H1 (cell line): ENCODE data around the gene POPDC3.

ENCODE experiments used
- JUN ChIP-seq: IDR thresholded peaks from 2 replicates; pipeline ENCODE4 v1.6.1; 2011; ENCODE audit warnings: low read depth, mild to moderate bottlenecking, improper control_type of control experiment, low read length
- POLR2AphosphoS5 ChIP-seq: IDR thresholded peaks from 2 replicates; pipeline ENCODE4 v1.6.1; 2011; ENCODE audit warnings: low read depth, low read length
- SIN3A ChIP-seq, 2 experiments: IDR thresholded peaks in 1 of 2; conservative IDR thresholded peaks in 1 of 2; 2 replicates each; pipeline ENCODE4 v1.6.1; 2011 to 2012; ENCODE audit warnings: low read length in 2 of 2, improper control_type of control experiment in 1 of 2, low read depth in 1 of 2, mild to moderate bottlenecking in 1 of 2
- TF ChIP-seq, protein P1 (sequence below), 3 experiments: IDR thresholded peaks; 1 replicate in 2 of 3; 2 replicates in 1 of 3; pipeline versions ENCODE4 v1.5.1 to v1.6.1; 2011; ENCODE audit warnings: low read length in 3 of 3, mild to moderate bottlenecking in 3 of 3, inconsistent platforms in 2 of 3, low read depth in 1 of 3, moderate library complexity in 1 of 3; ENCODE audit not compliant: insufficient read depth in 1 of 3; ENCODE audit errors: control extremely low read depth in 1 of 3

DNA sequence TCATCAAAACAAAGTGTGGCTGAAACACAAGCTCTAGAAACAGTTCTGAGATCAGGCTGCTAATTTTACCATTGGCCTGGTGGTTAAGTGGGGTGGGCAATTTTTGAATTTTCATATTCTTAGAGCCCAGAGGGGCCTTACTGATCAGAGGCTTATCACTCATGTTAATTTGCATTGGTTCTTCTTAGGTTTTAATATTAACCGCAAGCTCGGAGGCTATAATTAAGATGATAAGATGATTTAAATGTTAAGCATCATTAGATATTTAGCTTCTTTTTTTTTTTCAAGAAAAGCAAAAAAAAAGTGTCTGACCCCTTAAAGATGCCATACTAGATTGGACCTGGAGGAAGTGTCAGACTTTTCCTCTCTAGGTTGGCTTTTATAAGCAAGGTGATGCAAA is 8.4 kb upstream of the POPDC3 start:
- TF ChIP-seq, protein P1, sequence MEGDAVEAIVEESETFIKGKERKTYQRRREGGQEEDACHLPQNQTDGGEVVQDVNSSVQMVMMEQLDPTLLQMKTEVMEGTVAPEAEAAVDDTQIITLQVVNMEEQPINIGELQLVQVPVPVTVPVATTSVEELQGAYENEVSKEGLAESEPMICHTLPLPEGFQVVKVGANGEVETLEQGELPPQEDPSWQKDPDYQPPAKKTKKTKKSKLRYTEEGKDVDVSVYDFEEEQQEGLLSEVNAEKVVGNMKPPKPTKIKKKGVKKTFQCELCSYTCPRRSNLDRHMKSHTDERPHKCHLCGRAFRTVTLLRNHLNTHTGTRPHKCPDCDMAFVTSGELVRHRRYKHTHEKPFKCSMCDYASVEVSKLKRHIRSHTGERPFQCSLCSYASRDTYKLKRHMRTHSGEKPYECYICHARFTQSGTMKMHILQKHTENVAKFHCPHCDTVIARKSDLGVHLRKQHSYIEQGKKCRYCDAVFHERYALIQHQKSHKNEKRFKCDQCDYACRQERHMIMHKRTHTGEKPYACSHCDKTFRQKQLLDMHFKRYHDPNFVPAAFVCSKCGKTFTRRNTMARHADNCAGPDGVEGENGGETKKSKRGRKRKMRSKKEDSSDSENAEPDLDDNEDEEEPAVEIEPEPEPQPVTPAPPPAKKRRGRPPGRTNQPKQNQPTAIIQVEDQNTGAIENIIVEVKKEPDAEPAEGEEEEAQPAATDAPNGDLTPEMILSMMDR (IDR thresholded peaks at IDR 0.05; ENCODE audit: control extremely low read depth in 1 of 3, insufficient read depth in 1 of 3, low read depth in 1 of 3, low read length in 3 of 3) = no peak
- TF ChIP-seq POLR2AphosphoS5 (no peak), JUN (no peak), SIN3A (conservative IDR thresholded peaks at IDR 0.05 in 1 of 2, IDR thresholded peaks at IDR 0.05 in 1 of 2; ENCODE audit: low read depth in 1 of 2, low read length in 2 of 2) (no peak)
